T1000 (cell line): ENCODE measurements around the gene ZNF724.
"Not testable (repeated sequence)": the region's sequence is repeated elsewhere in the genome, so short reads cannot be mapped to it uniquely, and the experiment has no call there.

Source experiments
- DNase-seq: peaks from one replicate; lab custom pipeline; 2025; ENCODE audit warnings: mixed read lengths; lab: John Stamatoyannopoulos, UW

Gene ZNF724

DNA sequence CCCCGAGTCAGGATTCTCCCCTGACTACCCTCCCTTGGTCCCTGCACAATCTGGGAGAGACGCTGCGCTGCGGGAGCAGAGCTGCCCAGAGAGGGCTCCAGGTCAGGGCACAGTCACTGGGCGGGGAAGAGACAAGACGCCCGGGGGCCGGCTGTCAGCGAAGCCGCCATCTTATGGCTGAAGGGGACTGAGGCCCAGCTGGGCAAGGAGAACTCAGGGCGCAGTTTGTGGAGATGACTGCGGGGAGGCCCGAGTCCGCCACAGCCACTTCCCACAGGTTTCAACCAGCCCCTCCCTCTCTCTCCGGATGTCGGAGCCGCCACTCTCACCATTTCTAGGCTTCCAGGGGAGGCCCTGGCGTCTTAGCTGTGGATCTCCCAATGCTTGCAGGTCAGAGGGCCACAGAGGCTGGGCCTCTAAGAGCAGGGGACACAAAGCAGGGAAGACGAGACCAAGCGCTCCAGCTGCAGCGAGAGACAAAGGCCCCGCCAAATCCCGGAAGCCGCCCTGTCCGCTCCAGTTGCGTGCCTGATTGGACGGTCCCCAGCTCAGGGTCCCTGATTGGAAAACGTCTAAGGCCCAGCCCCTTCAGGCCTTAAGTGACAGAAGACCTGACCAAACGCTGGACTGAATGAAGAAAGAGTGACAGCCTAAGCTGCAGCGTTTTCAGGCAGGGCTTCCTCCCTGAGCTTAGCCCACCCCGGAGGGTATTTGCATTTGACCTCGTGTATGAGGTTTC is at the start of gene ZNF724:
Gene ZNF724, minus strand, starts transcription at position 484 of the 739 bp plus-strand sequence. Its CDS starts 152 bp downstream, at position 332.
- peak; percentile 86 for DNase-seq

DNA sequence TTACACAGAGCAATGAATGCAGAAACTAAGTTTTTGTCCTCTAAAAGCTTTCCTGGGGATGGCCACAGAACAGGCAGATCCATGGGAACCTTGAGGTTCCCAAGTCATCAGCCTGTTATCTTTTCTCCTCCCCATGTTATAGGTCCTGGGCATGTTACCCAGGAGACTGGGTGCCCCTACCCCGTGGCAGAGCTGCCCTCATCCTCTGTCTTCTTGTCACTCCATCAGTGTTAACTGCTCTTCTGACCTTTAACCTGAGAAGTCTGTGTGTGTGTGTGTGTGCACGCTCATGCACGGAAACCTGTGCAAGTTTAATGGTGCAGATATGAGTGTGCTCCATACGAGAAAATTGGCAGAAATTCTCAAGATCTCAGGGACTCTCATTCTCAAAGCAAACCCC is 43.9 kb upstream of the ZNF724 start:
- no peak for DNase-seq

DNA sequence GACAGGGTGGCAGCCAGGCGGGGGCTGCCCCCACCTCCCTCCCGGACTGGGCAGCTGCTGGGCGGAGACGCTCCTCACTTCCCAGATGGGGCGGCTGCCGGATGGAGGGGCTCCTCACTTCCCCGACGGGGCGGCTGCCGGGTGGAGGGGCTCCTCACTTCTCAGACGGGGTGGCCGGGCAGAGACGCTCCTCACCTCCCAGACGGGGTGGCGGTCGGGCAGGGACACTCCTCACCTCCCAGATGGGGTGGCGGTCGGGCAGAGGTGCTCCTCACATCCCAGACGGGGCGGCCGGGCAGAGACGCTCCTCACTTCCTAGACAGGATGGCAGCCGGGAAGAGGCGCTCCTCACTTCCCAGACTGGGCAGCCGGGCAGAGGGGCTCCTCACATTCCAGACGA is 39.8 kb upstream of the ZNF724 start:
- not testable (repeated sequence) for DNase-seq

DNA sequence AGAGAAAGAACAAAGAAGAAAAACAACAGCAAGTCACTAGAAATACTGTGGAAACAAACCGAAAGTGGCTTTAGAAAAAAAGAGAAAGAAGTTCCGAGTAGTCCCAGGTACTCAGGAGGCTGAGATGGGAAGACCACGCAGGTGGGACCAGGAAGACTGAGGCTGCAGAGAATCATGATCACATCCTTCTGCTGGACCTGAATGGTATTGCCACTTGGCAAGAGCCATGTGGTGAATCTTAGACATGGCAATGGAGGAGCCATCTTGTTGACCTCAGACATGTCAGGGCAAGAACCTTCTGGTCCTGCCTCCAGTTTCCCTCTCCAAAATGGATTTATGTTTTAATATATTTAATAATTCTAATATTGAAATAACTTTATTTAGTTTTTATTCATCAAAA is 37.4 kb upstream of the ZNF724 start:
- no peak for DNase-seq

DNA sequence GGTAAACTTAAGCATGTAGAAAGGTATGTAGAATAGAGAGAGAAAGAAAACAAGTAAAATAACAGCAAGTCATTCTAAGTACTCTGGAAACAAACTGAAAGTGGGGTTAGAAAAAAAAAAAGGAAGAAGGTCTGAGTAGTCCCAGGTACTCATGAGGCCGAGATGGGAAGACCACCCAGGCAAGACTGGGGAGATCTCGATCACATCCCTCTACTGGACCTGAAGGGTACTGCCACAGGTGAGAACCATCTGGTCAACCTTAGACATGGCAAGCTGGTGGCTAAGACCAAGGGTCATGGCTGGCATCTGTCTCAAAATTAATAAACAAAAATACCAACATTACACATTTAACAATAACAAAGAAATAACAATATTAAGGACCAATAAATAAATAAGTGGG is 36.3 kb upstream of the ZNF724 start:
- no peak for DNase-seq

DNA sequence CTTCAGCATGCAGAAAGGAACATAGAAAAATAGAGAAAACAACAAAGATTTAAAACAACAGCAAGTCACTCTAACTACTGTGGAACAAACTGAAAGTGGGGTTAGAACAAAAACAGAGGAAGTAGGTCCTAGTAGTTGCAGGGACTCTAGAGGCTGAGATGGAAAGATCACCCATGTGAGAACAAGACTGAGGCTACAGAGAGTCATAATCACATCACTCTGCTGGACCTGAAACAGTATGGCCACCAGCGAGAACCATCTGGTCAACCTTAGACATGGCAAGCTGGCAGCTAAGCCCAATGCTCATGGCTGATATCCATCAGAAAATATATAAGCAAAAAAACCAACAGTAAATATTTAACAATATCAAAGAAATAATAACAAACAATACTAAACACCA is 35.8 kb upstream of the ZNF724 start:
- DNase-seq, result no peak

DNA sequence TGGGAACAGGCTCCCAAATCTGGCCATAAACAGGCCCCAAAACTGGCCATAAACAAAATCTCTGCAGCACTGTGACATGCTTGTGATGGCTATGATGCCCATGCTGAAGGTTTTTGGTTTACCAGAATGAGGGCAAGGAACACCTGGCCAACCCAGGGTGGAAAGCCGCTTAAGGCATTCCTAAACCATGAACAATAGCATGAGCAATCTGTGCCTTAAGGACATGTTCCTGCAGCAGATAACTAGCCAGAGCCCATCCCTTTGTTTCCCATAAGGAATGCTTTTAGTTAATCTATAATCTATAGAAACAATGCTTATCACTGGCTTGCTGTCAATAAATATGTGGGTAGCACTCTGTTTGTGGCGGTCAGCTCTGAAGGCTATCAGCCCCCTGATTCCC is 35.1 kb upstream of the ZNF724 start:
- not testable (repeated sequence) for DNase-seq

DNA sequence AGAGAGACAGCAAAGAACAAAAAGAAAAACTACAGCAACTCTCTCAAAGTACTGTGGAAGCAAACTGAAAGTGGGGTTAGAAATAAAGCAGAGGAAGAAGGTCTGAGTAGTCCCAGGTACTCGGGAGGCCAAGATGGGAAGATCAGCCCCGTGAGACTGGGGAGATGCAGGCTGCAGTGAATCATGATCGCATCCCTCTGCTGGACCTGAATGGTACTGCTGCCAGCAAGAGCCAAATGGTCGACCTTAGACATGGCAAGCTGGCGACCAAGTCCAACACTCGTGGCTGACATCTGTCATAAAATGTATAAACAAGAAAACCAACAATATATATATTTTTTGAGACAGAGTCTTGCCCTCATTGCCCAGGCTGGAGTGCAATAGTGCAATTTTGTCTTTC is 33.7 kb upstream of the ZNF724 start:
- DNase-seq, result peak; percentile 11

DNA sequence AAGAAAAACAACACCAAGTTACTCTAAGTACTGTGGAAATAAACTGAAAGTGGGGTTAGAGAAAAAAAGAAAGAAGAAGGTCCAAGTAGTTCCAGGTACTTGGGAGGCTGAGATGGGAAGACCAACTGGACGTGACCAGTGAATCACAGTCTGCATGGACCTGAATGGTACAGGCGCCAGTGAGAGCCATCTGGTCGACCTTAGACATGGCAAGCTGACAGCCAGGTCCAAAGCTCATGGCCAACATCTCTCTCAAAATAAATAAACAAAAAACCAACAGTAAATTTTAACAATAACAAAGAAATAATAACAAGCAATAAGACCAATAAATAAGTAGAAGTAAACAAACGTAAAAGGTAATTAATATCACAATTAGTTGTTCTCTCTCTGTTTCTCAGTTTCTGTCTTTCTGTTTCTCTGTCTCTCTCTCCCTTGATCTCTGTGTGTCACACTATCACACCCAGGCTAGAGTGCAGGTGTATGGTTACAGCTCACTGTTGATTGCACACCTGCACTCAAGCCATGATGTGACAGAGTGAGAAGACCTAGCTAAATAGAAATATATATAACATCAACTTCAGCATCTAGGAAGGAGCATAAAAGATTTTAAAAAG is 31.6 kb upstream of the ZNF724 start:
- no peak for DNase-seq

DNA sequence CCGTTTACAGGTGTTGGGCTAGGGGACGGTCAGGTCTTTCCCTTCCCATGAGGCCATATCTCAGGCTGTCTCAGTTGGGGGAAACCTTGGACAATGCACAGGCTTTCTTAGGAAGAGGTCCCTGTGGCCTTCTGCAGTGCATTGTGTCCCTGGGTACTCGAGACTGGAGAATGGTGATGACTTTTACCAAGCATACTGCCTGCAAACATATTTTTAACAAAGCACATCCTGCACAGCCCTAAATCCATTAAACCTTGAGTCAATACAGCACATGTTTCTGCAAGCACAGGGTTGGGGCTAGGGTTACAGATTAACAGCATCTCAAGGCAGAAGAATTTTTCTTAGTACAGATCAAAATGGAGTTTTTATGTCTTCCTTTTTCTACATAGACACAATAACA is 27.9 kb upstream of the ZNF724 start:
- not testable (repeated sequence) for DNase-seq

DNA sequence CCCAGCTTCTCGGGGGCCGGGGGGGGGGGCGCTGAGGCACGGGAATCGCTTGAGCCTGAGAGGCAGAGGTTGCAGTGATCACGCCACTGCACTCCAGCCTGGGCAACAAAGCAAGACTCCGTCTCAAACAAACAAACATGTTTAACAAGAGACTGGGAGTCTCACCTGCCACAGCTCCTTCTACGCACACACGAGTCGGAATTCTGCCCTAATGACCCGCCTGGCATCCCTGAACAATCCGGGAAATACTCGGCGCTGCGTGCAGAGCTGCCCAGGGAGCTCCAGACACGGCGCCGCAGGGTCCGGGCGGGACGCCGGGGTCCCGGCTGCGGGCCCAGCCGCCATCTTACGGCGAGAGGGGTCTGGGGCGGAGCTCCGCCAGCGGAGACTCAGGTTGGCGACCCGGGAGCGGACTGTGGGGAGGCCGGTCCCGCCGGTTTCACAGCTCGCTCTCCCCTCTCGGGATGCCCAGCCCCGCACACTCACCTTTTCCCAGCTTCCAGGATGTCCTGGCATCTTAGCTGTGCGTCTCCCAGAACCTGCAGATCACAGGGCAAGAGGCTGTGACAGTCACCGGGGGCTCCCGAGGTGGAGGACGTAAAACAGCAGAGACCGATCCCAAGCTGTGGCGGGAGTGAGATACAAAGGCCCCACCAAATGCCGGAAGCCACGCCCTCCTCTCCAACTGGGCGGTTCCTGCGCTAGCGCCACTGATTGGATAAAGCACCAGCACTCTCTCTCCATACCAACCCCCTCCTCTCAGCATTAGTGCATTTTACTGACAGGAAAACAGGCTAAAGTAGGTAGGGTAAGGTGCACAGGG is 23.6 kb upstream of the ZNF724 start:
- peak; percentile 80 for DNase-seq

DNA sequence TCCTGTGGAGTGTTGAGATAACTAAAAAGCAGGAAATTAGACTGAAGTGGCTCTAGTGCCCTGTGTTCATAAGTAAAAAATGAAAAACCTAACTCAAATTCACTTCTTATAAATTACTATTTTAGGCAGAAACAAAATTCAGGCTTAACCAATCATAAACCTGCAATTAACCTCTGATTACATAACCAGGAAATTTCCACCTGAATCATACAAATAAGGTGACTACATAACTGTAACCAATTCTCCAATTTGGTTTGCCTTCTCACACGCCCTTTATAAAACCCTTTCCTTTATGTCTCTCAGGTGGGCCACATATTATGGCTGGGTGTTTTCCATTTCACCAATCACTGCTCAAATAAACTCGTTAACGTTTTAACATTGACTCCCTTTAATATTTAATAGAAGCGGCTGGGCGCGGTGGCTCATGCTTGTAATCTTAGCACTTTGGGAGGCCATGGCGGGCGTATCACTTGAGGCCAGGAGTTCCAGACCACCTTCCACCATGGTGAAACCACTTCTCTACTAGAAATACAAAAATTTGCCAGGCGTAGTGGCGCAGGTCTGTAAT is 22.9 kb upstream of the ZNF724 start:
- DNase-seq, result no peak

DNA sequence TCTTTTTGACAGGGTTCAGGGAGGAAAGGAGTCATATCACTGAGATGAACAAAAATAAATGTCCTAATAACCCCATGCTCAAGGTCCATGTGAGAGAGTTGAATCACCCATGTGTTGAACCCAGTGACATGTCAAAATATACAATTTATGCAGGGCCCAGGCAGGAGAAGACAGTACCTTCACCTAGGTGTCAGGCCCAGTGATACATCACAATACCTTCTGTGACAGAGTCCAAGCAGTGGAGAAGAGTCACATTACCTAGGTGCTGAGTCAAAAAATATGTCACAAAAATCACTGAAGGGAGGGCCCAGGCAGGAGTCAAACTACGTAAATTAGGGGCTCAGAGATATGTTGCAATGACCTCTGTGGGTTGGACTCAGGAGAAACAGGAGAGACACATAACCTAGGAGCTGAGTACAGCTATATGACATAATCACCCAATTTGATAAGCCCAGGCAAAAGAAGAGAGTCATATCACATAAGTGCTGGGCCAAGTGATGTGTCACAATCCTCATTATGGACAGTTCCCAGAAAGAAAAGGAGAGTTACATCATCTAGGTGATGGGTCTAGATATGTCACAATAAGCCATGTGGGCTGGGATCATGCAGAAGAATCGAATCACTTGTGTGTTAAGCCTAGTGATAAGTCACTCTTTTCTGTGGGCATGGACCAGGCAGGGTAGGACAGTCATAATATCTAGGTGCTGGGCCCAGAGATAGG is 13.8 kb upstream of the ZNF724 start:
- DNase-seq, result no peak

DNA sequence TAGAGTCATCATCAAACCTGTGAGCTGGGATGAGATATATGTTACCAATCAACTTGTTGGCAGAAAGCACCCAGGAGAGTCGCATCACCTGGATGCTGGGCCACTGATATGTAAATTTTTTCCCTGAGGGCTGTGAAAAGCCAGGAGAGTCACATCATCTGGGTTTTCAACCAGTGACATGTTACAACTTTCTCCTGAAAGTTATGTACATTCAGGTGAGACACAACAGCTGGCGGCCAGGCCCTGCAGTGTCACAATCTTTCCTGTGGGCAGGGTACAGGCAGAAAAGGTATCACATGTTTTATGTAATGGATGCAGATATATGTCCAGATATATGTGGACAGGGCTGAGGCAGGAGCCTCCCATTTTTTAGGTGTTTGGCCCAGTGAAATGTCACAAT is 13.2 kb upstream of the ZNF724 start:
- no peak for DNase-seq

DNA sequence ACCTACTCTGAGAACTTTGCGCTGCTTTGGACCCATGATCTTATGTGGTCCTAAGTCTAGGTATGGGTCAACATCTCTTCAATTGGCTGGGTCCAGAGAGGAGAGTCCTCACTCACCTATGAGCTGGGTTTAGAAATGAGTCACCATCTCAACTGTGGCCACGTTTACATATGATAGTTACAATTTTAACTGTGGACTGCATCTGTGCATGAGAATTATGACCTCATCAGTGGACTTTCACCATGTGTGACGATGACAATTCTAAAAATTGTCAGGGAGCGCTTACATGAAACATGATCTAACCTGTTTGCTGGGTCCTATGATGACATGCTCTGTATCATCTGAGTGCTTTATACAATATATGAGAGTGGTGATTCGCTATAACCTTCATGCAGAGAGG is 12.7 kb upstream of the ZNF724 start:
- no peak for DNase-seq

DNA sequence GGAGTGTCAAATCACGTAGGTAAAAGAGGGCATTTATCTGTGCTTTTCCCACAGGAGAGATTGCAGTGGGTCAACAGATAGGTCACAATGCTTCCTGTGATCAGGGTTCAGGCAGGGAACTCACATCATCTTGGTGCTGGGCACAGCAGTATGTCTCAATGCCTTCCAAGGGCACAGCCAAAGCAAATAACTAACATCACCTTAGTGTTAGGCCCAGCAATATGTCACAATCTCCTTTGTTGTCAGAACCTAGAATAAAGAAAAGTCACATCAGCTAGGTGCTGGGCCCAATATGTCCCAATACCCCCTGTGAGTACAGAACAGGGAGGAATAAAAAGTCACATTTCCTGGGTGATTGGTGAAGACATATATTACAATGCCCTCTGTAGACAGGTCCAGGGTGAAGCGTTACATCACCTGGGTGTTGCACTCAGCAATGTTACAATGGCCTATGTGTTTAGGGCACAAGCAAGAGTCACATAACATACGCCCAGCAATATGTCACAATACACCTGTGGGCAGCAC is 11.4 kb upstream of the ZNF724 start:
- DNase-seq, result no peak

DNA sequence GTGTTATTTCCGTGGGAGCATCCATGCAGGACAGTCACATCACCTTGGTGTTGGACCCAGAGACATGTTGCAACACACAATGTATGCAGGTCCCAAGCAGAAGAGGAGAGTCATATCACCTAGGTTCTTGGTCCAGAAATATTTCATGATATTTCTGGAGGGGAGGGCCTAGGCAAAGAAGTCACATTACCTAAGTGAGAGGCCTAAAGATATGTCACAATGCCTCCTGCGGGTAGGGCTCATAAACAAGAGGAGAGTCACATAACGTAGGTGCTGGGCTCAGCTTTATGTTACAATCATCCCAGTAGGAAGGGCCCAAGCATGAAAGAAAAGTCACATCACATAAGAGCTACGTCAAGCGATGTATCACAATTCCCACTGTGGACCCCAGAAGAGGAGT is 10.8 kb upstream of the ZNF724 start:
- DNase-seq, result no peak

DNA sequence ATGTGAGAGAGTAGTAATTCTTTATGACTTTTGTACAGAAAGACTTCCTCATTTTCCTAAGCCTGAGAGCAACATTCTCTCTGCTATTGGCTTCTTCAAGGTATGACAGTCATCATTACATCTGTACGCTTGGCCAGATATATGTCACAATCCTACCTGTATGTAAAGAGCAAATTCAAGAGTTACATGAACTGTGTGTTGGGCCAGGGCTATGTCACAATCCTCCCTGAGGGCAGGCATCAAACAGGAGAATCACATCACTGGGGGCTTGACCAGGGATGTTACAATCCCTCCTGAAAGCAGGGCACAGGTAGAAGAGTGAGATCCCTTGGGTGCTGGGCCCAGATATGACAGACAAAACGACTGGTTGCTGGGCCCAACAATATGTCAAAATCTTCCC is 9.8 kb upstream of the ZNF724 start:
- DNase-seq, result no peak

DNA sequence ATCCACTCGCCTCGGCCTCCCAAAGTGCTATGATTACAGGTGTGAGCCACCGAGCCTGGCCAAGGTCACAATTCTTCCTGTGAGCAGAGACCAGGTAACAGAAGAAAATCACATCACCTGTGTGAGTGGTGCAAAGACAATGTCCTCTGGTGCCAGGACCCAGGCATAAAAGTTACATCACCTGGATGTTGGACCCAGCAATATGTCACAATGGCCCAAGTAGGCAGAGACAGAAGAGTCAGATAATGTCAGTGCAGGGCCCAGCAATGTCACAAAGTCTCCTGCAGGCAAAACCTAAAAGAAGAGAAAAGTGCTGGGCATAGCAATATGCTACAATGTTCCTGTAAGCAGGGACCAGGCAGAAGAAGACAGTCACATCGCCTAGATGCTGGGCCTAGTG is 5.5 kb upstream of the ZNF724 start:
- no peak for DNase-seq

DNA sequence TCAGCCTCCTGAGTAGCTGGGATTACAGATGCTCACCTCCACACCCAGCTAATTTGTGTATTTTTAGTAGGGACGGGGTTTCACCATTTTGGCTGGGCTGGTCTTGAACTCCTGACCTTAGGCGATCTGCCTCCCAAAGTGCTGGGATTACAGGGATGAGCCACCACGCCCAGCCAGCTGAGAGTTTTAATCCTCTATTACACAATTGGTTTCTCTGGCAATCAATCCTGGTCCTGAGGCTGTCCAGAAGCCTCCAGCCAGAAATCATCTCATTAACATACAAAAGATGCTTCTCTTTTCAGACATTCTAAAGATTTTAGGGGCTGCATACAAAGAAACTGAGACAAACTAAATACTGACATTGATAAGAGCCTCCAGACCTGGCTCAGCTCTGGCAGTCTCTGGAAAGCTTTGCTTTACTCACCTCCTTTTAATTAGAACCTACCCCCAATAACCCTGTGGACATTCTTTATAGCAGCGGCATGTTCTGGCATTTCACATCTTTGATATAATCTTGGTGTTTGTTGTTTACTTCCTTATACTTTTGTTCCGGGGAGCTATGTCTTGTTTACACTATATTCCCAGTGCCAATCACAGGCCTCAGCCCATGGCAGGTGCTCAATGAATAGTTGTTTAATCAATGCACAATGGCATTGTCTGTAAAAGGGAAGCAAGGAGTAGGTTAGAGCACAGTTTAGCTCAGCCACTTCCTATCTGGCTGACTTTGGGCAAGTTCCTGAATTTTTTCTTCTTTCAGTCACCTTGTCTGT is 4.1 kb upstream of the ZNF724 start:
- DNase-seq, result no peak

DNA sequence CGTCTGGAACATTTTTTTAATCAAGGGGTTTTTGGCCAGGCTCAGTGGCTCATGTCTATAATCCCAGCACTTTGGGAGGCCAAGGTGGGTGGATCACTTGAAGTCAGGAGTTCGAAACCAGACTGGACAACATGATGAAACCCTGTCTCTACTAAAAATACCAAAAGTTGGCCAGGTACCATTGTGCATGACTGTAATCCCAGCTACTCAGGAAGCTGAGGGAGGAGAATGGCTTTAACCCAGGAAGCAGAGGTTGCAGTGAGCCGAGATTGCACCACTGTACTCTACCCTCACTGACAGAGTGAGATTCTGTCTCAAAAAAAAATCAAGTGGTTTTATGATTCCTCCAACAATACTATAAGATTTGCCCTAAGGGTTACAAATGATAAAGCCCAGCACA is 3.1 kb upstream of the ZNF724 start:
- DNase-seq, result not testable (repeated sequence)
